Kidney (tissue), 14 donors: ENCODE results near the gene COL26A1. TPM values are rescaled to one million over a fixed set of nuclear protein-coding genes. Genes with fewer than 3 reads are reported as not detected.

ENCODE experiments used
- DNase-seq, 5 donors: peaks; one replicate each; pipeline ENCODE4 v3.0.0-alpha.2; 2013 to 2020
- FAIRE-seq: peaks from 2 replicates; lab custom pipeline; 2012; peaks lifted over from hg19 to GRCh38; lab: Jason Lieb, UNC
- H3K27ac ChIP-seq, 2 donors: one replicate each; pipeline ENCODE4 v1.7.0; 2013; ENCODE audit warnings: low read depth in 2 of 2, low read length in 2 of 2, inconsistent platforms in 1 of 2
- H3K27me3 ChIP-seq: one replicate; pipeline ENCODE4 v1.7.1; 2013; ENCODE audit warnings: low read length, inconsistent platforms; ENCODE audit not compliant: control insufficient read depth, insufficient read depth
- H3K36me3 ChIP-seq, 3 donors: one replicate each; pipeline versions ENCODE4 v1.7.0 to v1.7.1; 2013; ENCODE audit warnings: low read length in 3 of 3, control low read depth in 1 of 3, inconsistent platforms in 1 of 3; ENCODE audit not compliant: insufficient read depth in 3 of 3, control insufficient read depth in 2 of 3
- H3K4me1 ChIP-seq, 3 donors: one replicate each; pipeline versions ENCODE4 v1.7.0 to v1.7.1; 2013; ENCODE audit warnings: low read length in 3 of 3, inconsistent platforms in 1 of 3, low read depth in 1 of 3; ENCODE audit not compliant: control insufficient read depth in 2 of 3, insufficient read depth in 2 of 3
- H3K4me3 ChIP-seq, 3 donors: one replicate each; pipeline versions ENCODE4 v1.7.0 to v1.8.1; 2013; ENCODE audit warnings: low read length in 3 of 3, control low read depth in 1 of 3, inconsistent platforms in 1 of 3
- H3K9ac ChIP-seq, 3 donors: one replicate each; pipeline versions ENCODE4 v1.7.0 to v1.7.1; 2013; ENCODE audit warnings: low read length in 3 of 3, control low read depth in 1 of 3, inconsistent platforms in 1 of 3
- H3K9me3 ChIP-seq, 3 donors: one replicate each; pipeline versions ENCODE4 v1.7.0 to v1.7.1; 2013; ENCODE audit warnings: low read length in 3 of 3, control low read depth in 1 of 3, inconsistent platforms in 1 of 3; ENCODE audit not compliant: control insufficient read depth in 2 of 3, insufficient read depth in 1 of 3
- intact Hi-C: fragments of 100-400 bp; cut with DNase I; formaldehyde crosslinking; loops from one replicate; pipeline ENCODE4 v1.11.1; 2022
- polyA plus RNA-seq: library from polyadenylated mRNA; stranded (reverse); fragments of 350-450 nt; fragmentation: Illumina TruSeq; extraction: RNeasy Lipid Tissue Mini Kit (QIAGEN cat#74804); gene quantifications from one replicate; pipeline ENCODE4 v1.2.3, GENCODE V29; 2014; ENCODE audit warnings: low read depth, low replicate concordance; ENCODE audit not compliant: insufficient read depth
- total RNA-seq: library from RNA; stranded (reverse); fragmentation: NEBNext Ultra II Directional; extraction: Animal tissue kit (Norgen Biotek cat#: 25700); gene quantifications from one replicate; pipeline ENCODE4 v1.2.1, GENCODE V29; 2021
- TF ChIP-seq, protein P1 (sequence below): IDR thresholded peaks from 3 replicates; pipeline ENCODE4 v1.5.1; 2012; ENCODE audit warnings: mild to moderate bottlenecking, moderate library complexity, borderline replicate concordance; ENCODE audit not compliant: insufficient read depth; ENCODE audit errors: extremely low read depth
- donor health status: control.
- donor health status: control.
- donor health status: control.
- donor health status: control.
- donor health status: control.
- donor health status: DM: yes; HTN: yes; CAD: no.
- donor health status: Normal renal cell carcinoma (clear cell type).

Gene COL26A1
- total and polyA plus RNA-seq, 2 donors from 2014 or later, result 1.2 to 3.5 TPM

DNA sequence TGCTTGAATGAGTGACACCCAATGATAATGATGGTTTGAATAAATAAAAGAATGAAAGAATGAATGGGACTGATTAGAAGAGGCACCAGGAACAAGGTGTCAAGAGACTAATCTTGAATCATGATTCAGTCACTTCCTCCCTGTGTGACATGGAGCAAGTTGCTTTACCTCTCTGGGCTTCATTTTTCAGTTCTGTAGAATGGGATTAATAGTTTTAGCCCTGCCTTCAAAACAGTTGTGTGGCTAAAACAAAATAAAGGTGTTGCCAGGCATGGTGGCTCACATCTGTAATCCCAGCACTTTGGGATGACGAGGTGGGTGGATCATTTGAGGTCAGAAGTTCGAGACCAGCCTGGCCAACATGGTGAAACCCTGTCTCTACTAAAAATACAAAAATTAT is 228.8 kb downstream of the COL26A1 start:
- no peak for FAIRE-seq
- Histone ChIP-seq H3K4me3 (no peak overlapping the region), H3K4me1 (no peaks in the 10 kb centered on the region), H3K27ac (no peak overlapping the region), H3K36me3 (no peaks in the 10 kb centered on the region), H3K9ac (no peak overlapping the region), H3K9me3 (peaks cover 0 to 5% (median 0%) of the 10 kb centered on the region in 3 donors), H3K27me3 (no peaks in the 10 kb centered on the region)
- DNase-seq, result peak in 1 of 5 donors; percentile 5
- TF ChIP-seq, protein P1, sequence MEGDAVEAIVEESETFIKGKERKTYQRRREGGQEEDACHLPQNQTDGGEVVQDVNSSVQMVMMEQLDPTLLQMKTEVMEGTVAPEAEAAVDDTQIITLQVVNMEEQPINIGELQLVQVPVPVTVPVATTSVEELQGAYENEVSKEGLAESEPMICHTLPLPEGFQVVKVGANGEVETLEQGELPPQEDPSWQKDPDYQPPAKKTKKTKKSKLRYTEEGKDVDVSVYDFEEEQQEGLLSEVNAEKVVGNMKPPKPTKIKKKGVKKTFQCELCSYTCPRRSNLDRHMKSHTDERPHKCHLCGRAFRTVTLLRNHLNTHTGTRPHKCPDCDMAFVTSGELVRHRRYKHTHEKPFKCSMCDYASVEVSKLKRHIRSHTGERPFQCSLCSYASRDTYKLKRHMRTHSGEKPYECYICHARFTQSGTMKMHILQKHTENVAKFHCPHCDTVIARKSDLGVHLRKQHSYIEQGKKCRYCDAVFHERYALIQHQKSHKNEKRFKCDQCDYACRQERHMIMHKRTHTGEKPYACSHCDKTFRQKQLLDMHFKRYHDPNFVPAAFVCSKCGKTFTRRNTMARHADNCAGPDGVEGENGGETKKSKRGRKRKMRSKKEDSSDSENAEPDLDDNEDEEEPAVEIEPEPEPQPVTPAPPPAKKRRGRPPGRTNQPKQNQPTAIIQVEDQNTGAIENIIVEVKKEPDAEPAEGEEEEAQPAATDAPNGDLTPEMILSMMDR, result no peak
- intact Hi-C loops, result no loop called here

DNA sequence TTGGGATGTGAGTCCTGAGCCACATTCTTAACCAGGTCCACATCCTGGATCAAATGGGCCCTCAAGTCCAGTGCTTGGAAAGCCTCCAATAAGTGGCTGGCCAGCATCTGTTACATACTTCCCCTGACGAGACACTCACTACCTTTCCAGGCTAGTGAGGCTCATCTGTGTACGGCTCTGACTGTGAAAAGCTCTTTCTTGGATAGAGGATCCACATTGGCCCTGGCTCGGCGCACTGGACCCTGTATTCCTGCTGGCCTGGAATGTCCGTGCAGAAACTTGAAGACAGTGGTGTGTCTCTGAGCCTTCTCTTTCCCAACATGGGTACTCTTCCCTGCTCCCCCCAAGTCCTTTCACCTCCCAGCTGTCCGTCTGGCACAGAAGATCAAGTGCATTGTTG is 230.9 kb downstream of the COL26A1 start:
- Histone ChIP-seq H3K4me3 (no peak overlapping the region), H3K36me3 (no peaks in the 10 kb centered on the region), H3K9me3 (peaks cover 0 to 5% (median 0%) of the 10 kb centered on the region in 3 donors), H3K27me3 (no peaks in the 10 kb centered on the region), H3K27ac (no peak overlapping the region), H3K9ac (no peak overlapping the region), H3K4me1 (no peaks in the 10 kb centered on the region)
- FAIRE-seq (no peak), DNase-seq (peak in 1 of 5 donors; percentile 8)
- TF ChIP-seq, protein P1, result no peak
- intact Hi-C loops, result no loop called here

DNA sequence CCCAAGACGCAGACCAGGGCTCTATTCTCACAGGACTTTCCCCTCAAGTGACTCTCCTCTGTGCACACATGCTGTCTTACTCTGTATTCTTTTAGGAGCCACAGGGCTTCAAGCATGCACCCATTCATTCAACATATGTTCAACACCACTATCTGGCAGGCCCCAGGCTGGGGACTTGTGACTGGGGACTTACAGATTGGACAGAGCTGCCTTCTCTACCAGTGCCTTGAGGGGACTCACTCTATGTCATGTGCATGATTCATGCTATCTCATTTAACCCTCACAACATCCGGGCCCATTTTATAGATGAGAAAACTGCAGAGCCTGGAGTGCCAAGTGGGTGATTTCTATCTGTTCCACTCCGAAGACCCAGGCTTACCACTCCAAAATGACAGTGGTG is 232.1 kb downstream of the COL26A1 start:
- FAIRE-seq (no peak), DNase-seq (peak in 1 of 5 donors; percentile 10)
- Histone ChIP-seq H3K4me1 (peaks cover 0 to 2% (median 0%) of the 10 kb centered on the region in 3 donors), H3K9ac (no peak overlapping the region), H3K27me3 (no peaks in the 10 kb centered on the region), H3K9me3 (peaks cover 0 to 5% (median 0%) of the 10 kb centered on the region in 3 donors), H3K36me3 (no peaks in the 10 kb centered on the region), H3K4me3 (no peak overlapping the region), H3K27ac (no peak overlapping the region)
- intact Hi-C loops, result no loop called here
- TF ChIP-seq, protein P1, result no peak

DNA sequence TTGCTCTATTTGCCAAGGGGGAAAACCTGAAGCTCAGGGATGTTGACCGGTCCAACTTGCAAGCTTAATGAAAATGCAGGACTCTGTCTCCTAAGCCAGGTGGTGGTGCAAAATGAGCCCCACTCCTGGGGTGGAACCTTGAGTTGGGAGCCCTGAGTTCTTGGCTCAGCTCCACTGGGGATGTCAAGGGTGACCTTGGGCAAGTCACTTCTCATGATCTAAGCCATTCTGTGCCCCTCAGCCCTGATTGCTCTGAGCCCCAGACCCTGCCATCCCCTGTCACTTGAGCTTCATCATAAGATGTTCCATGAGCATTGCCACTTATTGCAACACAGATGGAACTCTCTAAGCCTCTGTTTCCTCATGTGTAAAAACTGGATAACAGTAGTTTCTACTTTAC is 232.6 kb downstream of the COL26A1 start:
- intact Hi-C loops, result no loop called here
- TF ChIP-seq, protein P1, result no peak
- no peak overlapping the region for H3K9ac ChIP-seq
- H3K9me3 ChIP-seq, result peaks cover 0 to 5% (median 0%) of the 10 kb centered on the region in 3 donors
- peaks cover 0 to 2% (median 0%) of the 10 kb centered on the region in 3 donors for H3K4me1 ChIP-seq
- H3K27ac ChIP-seq, result no peak overlapping the region
- H3K4me3 ChIP-seq, result no peak overlapping the region
- no peaks in the 10 kb centered on the region for H3K36me3 ChIP-seq
- FAIRE-seq (no peak), DNase-seq (peak in 1 of 5 donors; percentile 11)
- no peaks in the 10 kb centered on the region for H3K27me3 ChIP-seq
